Bronchial epithelial cell (primary cell): ENCODE measurements around the gene BTBD2. TPM values are rescaled to one million over a fixed set of nuclear protein-coding genes. Genes with fewer than 3 reads are reported as not detected.

Experiments
- DNase-seq: peaks from one replicate; pipeline ENCODE4 v3.0.0-alpha.2; 2010; ENCODE audit warnings: low read depth
- FAIRE-seq: peaks from 2 replicates; lab custom pipeline; 2011; peaks lifted over from hg19 to GRCh38; lab: Jason Lieb, UNC
- H3K27me3 ChIP-seq: 2 replicates; pipeline ENCODE4 v1.5.1; 2011; ENCODE audit warnings: low read length; ENCODE audit not compliant: control insufficient read depth, insufficient read depth
- H3K36me3 ChIP-seq: 2 replicates; pipeline ENCODE4 v1.5.1; 2011; ENCODE audit warnings: low read length; ENCODE audit not compliant: control insufficient read depth, insufficient read depth
- H3K4me3 ChIP-seq: 2 replicates; pipeline ENCODE4 v1.5.1; 2011; ENCODE audit warnings: mild to moderate bottlenecking, low read depth, low read length, control low read depth
- total RNA-seq: library from RNA; depleted of rRNA; stranded (reverse); fragments of >200 nt; gene quantifications from 2 replicates; pipeline ENCODE4 v1.2.1, GENCODE V29; 2014
- TF ChIP-seq, protein P1 (sequence below): IDR thresholded peaks from 2 replicates; pipeline ENCODE4 v1.5.1; 2011; ENCODE audit warnings: mild to moderate bottlenecking, moderate library complexity, low read length, control low read depth, inconsistent platforms; ENCODE audit not compliant: insufficient read depth, severe bottlenecking

BTBD2 gene
- total RNA-seq, 1 donor from 2014 or later: 23.2 TPM

GRCh38 chr19:1953441-1954094, 61.9 kb downstream of the BTBD2 start:
- TF ChIP-seq, protein P1, sequence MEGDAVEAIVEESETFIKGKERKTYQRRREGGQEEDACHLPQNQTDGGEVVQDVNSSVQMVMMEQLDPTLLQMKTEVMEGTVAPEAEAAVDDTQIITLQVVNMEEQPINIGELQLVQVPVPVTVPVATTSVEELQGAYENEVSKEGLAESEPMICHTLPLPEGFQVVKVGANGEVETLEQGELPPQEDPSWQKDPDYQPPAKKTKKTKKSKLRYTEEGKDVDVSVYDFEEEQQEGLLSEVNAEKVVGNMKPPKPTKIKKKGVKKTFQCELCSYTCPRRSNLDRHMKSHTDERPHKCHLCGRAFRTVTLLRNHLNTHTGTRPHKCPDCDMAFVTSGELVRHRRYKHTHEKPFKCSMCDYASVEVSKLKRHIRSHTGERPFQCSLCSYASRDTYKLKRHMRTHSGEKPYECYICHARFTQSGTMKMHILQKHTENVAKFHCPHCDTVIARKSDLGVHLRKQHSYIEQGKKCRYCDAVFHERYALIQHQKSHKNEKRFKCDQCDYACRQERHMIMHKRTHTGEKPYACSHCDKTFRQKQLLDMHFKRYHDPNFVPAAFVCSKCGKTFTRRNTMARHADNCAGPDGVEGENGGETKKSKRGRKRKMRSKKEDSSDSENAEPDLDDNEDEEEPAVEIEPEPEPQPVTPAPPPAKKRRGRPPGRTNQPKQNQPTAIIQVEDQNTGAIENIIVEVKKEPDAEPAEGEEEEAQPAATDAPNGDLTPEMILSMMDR: no peak
- DNase-seq (no peak), FAIRE-seq (no peak)
- Histone ChIP-seq H3K36me3 (peaks cover 13% of the 10 kb centered on the region), H3K27me3 (no peaks in the 10 kb centered on the region), H3K4me3 (no peak overlapping the region)

- Histone ChIP-seq H3K27me3 (no peaks in the 10 kb centered on the region), H3K36me3 (peaks cover 15% of the 10 kb centered on the region), H3K4me3 (no peak overlapping the region)
- FAIRE-seq (no peak), DNase-seq (no peak)
- TF ChIP-seq, protein P1: no peak
These were observed 62.5 kb downstream of the BTBD2 start for GRCh38 chr19:1953037-1953436.

DNA sequence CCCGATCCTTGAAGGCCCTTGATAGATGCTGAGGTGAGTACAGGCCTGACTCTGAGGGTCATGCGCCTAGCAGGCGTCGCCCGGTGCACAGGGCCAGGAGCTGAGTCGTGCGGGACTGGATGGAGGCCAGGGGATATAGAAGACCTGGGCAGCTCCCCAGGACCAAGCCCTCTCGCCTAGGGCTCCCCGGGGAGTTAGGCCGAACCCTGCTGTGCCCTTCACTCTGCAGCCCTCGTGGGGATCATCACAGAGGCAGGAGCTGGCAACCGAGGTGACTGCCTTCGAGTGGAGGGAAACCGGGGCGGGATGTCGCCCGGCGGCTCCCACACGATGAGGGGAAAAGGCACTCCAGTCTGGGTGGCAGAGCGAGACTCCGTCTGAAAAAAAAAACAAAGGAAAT, 62.9 kb downstream of the BTBD2 start:
- DNase-seq (no peak), FAIRE-seq (no peak)
- H3K27me3 ChIP-seq: no peaks in the 10 kb centered on the region
- no peak overlapping the region for H3K4me3 ChIP-seq
- TF ChIP-seq, protein P1: no peak
- peaks cover 15% of the 10 kb centered on the region for H3K36me3 ChIP-seq

GRCh38 chr19:1950640-1951039, 64.9 kb downstream of the BTBD2 start:
- no peak overlapping the region for H3K4me3 ChIP-seq
- FAIRE-seq (no peak), DNase-seq (no peak)
- H3K36me3 ChIP-seq: peaks cover 14% of the 10 kb centered on the region
- TF ChIP-seq, protein P1: no peak
- no peaks in the 10 kb centered on the region for H3K27me3 ChIP-seq

DNA sequence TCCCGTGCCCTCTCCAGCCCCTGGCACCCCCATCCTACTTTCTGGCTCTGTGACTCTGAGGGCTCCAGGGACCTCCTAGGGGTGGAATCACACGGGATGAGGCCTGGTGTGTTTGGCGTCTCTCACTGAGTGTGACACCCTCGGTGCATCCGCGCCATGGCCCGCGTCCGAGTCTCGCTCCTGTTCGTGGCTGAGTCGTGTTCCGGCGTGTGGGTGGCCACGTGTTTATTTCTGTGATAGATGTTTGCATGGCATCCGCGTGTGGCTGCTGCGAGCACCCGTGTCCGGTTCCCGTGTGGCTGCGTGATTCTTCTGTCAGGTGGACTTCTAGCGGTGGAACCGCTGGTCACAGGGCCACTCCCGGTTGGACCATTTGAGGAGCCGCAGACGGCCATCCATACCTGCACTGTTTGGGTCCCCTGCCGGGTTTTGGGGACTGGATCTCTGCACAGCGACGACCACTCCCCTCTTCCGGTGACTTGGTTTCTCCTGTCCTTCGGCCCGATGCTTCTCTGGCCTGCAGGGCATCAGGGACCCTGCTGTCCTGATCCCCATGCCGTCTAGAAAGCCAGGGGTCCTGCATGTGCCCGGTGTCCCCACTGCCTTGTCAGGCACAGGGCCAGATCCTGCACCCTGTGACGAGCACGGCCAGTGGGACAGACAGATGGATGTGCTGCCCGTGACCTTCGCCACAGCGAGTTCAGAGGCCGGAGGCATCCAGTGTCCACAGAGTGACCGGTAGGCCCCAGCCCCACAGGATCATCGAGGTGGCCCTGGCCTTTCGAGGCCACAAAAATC, 66.0 kb downstream of the BTBD2 start:
- no peak overlapping the region for H3K4me3 ChIP-seq
- TF ChIP-seq, protein P1: no peak
- DNase-seq (no peak), FAIRE-seq (no peak)
- no peaks in the 10 kb centered on the region for H3K27me3 ChIP-seq
- H3K36me3 ChIP-seq: peaks cover 14% of the 10 kb centered on the region
